Endothelial cell (in vitro differentiated cells): ENCODE measurements around the gene NLK. TPM values are rescaled to one million over a fixed set of nuclear protein-coding genes. Genes with fewer than 3 reads are reported as not detected.

Source experiments
- DNase-seq: peaks from one replicate; pipeline ENCODE4 v3.0.0; 2021; ENCODE audit warnings: low spot score
- H3K27ac Mint-ChIP-seq: one replicate; pipeline ENCODE4 v1.8.0; 2021; ENCODE audit warnings: mixed read lengths, inconsistent platforms; ENCODE audit not compliant: unreplicated experiment
- H3K27me3 Mint-ChIP-seq: one replicate; pipeline ENCODE4 v1.8.0; 2021; ENCODE audit warnings: mild to moderate bottlenecking, moderate library complexity, mixed read lengths, inconsistent platforms; ENCODE audit not compliant: unreplicated experiment
- H3K36me3 Mint-ChIP-seq: one replicate; pipeline ENCODE4 v1.8.0; 2021; ENCODE audit warnings: mild to moderate bottlenecking, low read depth, mixed read lengths, inconsistent platforms; ENCODE audit not compliant: unreplicated experiment
- H3K4me1 Mint-ChIP-seq: one replicate; pipeline ENCODE4 v1.8.0; 2021; ENCODE audit warnings: mild to moderate bottlenecking, mixed read lengths, inconsistent platforms; ENCODE audit not compliant: unreplicated experiment
- H3K4me3 Mint-ChIP-seq: one replicate; pipeline ENCODE4 v1.8.0; 2021; ENCODE audit warnings: mild to moderate bottlenecking, mixed read lengths, inconsistent platforms; ENCODE audit not compliant: unreplicated experiment
- H3K9me3 Mint-ChIP-seq: one replicate; pipeline ENCODE4 v1.8.0; 2021; ENCODE audit warnings: mixed read lengths, inconsistent platforms; ENCODE audit not compliant: unreplicated experiment
- CTCF ChIP-seq: fragments of 200-600 bp; sonication (generic); IDR thresholded peaks from one replicate; pipeline ENCODE4 v1.5.0; 2021; ENCODE audit warnings: antibody characterized with exemption; ENCODE audit not compliant: unreplicated experiment
- total RNA-seq: library from RNA; stranded (reverse); fragmentation: NEBNext Ultra II Directional; extraction: Animal tissue kit (Norgen Biotek cat#: 25700); gene quantifications from one replicate; pipeline ENCODE4 v1.2.1, GENCODE V29; 2021; ENCODE audit not compliant: unreplicated experiment

NLK gene
- total RNA-seq, 1 donor from 2014 or later: 53.7 TPM

GRCh38 chr17:28127196-28127595 is 84.7 kb downstream of the NLK start:
- peaks cover 9% of the 10 kb centered on the region for H3K36me3 Mint-ChIP-seq
- H3K4me3 Mint-ChIP-seq: no peak overlapping the region
- peaks cover 3% of the 10 kb centered on the region for H3K27me3 Mint-ChIP-seq

GRCh38 chr17:28128779-28129178 is 86.3 kb downstream of the NLK start:
- peaks cover 8% of the 10 kb centered on the region for H3K4me1 Mint-ChIP-seq
- no peak for DNase-seq
- no peaks in the 10 kb centered on the region for H3K27me3 Mint-ChIP-seq
- H3K36me3 Mint-ChIP-seq: peaks cover 9% of the 10 kb centered on the region
- no peak overlapping the region for H3K4me3 Mint-ChIP-seq
- no peaks in the 10 kb centered on the region for H3K9me3 Mint-ChIP-seq
- H3K27ac Mint-ChIP-seq: peak overlapping the region; percentile 26
- no peak for TF ChIP-seq CTCF

More at GRCh38 chr17:28127196-28127595, 84.7 kb downstream of the NLK start:
- no peak overlapping the region for H3K27ac Mint-ChIP-seq
- no peak for DNase-seq
- H3K9me3 Mint-ChIP-seq: no peaks in the 10 kb centered on the region
- H3K4me1 Mint-ChIP-seq: peaks cover 6% of the 10 kb centered on the region
- TF ChIP-seq CTCF: no peak

DNA sequence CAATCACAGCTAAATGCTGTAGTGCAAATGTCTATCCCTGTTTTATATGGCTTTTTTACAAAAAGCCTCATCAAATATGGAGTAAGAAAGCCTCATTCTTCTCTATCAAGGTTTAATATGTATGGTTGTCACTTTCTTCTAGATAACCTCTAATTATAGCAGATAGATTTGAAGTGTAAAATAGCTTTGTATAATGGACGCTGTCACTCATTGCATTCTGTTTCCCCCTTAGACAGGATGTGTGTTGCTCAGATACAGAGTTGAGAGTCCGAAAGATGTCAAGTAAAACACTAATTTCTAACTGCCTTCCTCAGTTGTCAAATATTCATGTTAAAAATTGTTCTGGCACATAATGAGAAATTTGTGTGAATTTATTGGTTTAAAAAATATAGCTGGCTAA is 88.0 kb downstream of the NLK start:
- no peak for TF ChIP-seq CTCF
- Mint-ChIP-seq H3K36me3 (peaks cover 9% of the 10 kb centered on the region), H3K9me3 (no peaks in the 10 kb centered on the region), H3K4me3 (no peak overlapping the region), H3K4me1 (peaks cover 8% of the 10 kb centered on the region), H3K27me3 (no peaks in the 10 kb centered on the region), H3K27ac (peak overlapping the region; percentile 58)
- DNase-seq: no peak

- Mint-ChIP-seq H3K4me1 (peaks cover 8% of the 10 kb centered on the region), H3K4me3 (no peak overlapping the region), H3K36me3 (peaks cover 9% of the 10 kb centered on the region), H3K27me3 (no peaks in the 10 kb centered on the region), H3K9me3 (no peaks in the 10 kb centered on the region), H3K27ac (no peak overlapping the region)
- no peak for DNase-seq
- TF ChIP-seq CTCF: no peak
Observed at GRCh38 chr17:28131599-28131998, 89.1 kb downstream of the NLK start.

DNA sequence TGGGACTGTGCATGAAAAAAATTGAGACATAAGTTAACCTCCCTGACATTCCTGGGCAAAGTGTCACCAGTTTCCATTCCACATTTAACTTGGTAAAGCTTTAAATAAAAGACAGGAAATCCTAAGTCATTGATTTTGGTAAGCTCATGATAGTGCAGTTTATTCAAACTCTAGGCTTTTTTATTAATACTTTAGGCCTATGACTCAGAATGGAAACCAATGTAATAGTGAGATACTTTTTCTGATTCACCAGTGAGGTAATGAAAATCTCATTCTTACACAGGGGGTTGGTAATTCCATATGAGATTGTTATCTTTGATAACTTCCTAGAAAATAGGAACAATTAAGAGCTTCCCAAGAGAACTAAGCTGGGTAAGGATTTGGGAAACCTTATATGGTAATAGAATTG is 91.1 kb downstream of the NLK start:
- no peak overlapping the region for H3K4me3 Mint-ChIP-seq
- H3K9me3 Mint-ChIP-seq: no peaks in the 10 kb centered on the region
- TF ChIP-seq CTCF: no peak
- no peak overlapping the region for H3K27ac Mint-ChIP-seq
- H3K36me3 Mint-ChIP-seq: peaks cover 6% of the 10 kb centered on the region
- no peak for DNase-seq
- H3K27me3 Mint-ChIP-seq: no peaks in the 10 kb centered on the region
- peaks cover 8% of the 10 kb centered on the region for H3K4me1 Mint-ChIP-seq
